Fibroblast of skin of back (primary cell): Measurements from ENCODE around the gene MBOAT7. TPM values are rescaled to one million over a fixed set of nuclear protein-coding genes. Genes with fewer than 3 reads are reported as not detected.
"Not testable (repeated sequence)": the region's sequence is repeated elsewhere in the genome, so short reads cannot be mapped to it uniquely, and the experiment has no call there.

ENCODE experiments used
- DNase-seq: peaks from one replicate; pipeline ENCODE4 v3.0.0-alpha.2; 2013
- polyA plus RNA-seq, 2 experiments: library from polyadenylated mRNA; unstranded; fragments of 120-200 nt; gene quantifications; one replicate each; pipeline ENCODE4 v1.2.1, GENCODE V29; 2013; ENCODE audit not compliant: insufficient read length in 2 of 2

MBOAT7 gene, protein sequence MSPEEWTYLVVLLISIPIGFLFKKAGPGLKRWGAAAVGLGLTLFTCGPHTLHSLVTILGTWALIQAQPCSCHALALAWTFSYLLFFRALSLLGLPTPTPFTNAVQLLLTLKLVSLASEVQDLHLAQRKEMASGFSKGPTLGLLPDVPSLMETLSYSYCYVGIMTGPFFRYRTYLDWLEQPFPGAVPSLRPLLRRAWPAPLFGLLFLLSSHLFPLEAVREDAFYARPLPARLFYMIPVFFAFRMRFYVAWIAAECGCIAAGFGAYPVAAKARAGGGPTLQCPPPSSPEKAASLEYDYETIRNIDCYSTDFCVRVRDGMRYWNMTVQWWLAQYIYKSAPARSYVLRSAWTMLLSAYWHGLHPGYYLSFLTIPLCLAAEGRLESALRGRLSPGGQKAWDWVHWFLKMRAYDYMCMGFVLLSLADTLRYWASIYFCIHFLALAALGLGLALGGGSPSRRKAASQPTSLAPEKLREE
- polyA plus RNA-seq (2013, experiment 1 of 2; ENCODE audit: insufficient read length) = 105 TPM
- 55.9 TPM for polyA plus RNA-seq (2013, experiment 2 of 2; ENCODE audit: insufficient read length)

DNA sequence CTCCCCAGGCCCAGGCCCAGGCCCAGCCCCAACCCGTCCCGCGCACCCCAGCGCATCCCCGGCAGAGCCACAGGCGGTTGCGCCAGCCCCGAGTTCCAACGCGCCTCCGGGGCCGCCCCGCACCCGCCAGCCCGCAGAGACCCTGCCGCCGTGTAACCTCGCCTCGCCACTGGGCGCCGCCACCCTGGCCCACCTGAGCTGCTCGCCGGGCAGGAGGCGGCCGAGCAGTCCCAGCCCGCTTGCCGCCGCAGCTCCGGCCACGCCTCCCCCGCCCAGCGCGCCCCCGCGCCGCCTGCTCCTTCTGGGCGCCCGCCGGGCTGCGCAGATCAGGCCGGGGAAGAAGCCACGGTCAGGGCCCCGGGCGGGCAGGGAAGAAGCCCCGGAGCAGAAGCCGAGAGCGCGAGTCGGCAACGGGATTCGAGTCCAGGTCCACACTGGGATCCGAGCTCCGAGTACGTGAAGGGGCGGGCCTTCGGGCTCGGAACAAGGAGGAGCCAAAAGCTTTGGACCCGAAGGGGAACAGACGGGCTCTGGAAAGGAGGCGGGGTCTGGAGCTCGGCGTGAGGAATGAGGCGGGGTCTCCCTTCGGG is at the start of gene MBOAT7:
Gene MBOAT7, minus strand, starts transcription at position 436 of the 590 bp plus-strand sequence. CDS start 1,072 bp downstream, outside the sequence.
- DNase-seq = no peak

DNA sequence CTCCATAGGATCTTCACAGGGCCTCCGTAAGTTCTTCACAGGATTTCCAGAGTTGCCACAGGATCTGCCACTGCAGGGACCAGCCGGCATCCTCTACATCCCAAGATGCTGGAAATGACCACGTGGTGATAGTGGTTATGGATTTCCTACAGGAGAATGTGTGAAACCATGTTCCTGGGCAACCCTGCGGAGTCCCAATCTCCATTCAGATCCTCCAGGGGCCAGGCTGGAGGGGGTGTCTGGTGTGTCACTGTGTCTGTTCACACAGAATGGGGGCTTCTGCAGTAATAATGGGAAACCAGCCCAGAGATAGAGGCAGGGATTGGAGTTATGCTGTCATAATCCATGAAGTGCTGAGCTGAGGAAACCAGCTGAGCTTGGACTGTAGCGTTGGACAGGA is 44.6 kb upstream of the MBOAT7 start:
- no peak for DNase-seq

DNA sequence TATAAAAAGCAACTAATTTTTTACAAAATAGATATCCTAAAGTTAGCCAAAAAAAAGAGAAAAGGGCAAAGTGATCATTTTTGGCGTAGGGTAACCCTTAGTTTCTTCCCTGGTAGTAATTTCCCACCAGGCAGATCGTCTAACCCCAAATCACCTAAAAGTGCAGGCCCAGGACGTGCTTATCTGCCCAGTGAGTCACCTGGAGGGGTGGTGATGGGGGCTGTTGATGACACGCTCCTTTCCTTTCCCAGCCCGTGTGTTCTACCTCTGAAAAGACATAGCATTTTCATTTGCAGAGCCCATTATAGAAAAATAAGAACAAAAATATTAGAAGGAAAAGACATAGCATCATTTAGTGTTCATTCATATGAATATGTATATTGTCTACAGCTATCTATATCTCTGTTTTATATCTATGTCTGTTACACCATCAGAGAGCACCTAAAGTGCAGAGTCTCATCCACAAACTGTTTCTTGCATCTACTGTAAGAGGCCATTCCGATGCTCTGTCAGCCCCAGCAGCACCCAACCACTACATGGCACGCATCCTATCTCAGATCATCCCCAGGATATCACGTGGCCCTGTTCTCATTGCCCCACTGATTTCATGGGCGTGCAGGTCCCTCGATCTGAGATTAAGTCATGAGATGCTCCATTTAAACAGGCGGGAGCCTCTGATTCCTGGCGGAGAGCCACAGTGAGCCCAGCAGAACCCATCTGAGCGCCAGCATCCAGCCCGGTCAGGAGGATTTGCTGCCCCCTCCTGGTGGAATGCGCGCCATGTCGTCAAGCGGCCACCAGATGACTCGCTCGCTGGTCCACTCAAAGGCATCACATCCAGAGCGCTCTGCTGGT is 41.9 kb upstream of the MBOAT7 start:
- peak; percentile 71 for DNase-seq

DNA sequence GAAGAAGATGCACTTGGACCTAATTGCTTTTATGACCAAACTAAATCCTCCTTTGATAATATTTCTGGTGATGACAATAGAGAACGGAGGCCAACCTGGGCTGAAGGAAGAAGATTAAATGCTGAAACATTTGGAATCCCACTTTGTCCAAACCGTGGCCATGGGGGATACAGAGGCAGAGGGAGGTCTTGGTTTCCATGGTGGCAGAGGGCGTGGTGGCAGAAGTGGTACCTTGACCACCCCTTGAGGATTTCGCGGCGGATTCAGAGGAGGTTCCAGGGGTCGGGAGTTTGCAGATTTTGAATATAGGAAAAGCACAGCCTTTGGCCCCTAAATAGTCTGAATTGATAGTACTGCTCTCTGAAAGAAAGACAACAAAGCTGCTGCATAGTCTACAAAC is 40.7 kb upstream of the MBOAT7 start:
- DNase-seq = no peak

DNA sequence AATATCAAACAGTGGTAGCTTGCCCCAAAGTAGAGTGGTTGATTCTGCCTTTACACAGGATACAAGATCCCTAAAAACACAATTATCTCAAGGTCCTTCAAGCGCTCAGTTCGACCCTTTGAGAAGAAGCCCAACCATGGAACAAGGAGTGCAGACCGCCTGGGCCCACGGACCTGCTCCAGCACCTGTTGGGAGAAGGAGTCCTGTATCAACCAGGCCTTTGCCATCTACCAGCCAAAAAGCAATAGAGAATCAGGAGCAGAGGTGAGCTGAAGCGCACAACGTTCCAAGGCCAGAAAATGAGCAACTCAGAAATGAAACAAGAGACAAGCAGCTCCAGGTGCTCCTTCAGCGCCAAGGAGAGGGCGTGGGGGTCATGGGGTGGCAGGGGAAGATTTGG is 39.8 kb upstream of the MBOAT7 start:
- no peak for DNase-seq

DNA sequence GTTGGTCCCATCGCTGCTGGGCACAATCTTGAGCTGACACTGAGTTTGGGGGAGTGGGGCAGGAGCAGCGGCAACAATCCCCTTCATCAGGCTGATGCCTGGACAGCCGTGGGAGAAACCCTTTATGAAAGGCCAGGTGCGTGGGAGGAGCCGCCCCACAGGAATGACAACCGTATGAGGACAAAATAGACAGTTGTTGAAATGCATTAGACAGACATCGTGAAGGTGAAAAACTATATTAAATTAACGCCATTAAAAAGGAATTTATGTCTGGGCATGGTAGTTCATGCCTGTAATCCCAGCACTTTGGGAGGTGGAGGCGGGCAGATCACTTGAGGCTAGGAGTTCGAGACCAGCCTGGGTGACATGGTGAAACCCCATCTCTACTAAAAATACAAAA is 35.2 kb upstream of the MBOAT7 start:
- DNase-seq = not testable (repeated sequence)

DNA sequence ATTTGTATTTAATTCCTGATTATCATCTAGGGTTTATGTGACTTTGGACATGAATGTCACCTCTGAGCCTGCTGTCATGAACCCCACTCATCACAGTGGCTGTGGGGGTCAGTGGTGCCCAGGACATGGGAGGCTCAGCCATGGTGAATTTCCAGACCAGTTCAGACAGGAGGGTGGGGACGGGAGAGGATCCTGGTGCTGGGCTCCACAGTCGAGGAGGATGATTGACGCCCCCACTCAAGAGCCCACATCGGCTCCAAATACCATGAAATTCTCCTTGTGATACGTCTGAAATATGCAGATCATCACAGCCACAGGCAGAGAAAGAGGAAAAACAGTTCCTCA is 34.5 kb upstream of the MBOAT7 start:
- not testable (repeated sequence) for DNase-seq

DNA sequence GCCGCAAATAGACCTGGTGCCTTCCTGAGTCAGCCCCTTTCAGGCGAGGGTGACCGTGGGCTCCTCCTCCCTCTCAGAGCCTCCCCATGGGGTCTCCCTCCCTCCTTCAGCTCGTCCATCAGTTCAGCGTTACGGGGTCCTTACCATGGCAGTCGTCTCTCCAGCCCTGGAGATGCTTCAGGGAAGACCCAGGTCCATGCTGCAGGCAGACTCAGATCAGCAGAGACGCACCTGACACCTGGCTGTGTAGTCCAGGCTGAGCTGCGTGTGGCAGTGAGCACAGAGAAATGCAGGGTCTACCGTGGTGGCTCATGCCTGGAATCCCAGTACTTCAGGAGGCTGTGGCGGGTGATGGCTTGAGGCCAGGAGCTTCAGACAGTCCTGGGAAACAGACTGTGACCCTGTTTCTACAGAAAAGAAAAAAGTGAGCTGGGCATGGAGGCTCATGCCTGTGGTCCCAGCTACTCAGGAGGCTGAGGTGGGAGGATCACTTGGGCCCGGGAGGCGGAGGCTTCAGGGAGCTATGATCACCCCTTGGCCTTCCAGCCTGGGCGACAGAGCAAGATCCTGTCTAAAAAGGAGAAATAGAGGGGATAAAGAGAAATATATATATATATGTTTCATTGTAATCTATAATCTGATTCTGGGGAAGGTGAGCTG is 34.0 kb upstream of the MBOAT7 start:
- not testable (repeated sequence) for DNase-seq

DNA sequence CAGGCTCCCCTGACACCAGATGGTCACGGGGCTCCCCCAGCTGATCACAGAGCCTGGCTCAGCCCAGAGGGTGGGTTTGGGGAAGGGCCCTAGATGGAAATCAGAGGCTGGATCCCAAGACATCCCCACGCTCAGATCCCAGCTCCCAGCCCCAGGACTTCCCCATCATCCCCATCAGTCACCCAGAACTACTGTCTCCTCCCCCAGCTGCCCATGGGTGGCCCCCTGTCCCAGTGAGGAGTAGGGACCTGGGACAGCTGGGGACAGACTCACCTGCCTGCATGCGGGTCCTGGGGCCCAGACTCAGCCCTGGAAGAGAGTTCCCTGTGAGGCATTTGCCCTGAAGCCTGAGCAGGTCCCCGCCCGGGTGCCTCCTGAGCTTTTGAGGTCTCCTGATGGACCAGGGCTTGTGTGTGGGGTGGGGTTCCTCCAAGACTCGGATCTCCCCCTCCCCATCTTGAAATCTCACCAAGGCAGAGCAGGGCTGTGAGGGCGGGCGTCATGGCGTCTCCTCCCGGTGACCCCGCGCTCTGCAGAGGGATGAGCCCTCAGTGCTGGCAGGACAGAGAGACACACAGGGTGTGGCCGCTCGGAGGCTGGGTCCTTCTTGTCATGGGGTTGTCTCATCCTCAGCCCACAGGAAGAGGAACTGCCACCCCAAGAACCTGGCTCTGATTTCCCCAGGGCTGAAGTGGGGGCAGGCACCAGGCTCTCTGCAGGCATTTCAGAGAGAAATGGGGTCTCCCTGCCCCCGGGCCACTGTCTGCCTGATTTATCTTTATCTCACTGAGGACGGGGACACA is 33.3 kb upstream of the MBOAT7 start, which contains the start of gene LILRB3:
Gene LILRB3, minus strand, starts transcription at position 534 of the 803 bp plus-strand sequence. Its CDS starts 31 bp downstream, at position 503.
- not testable (repeated sequence) for DNase-seq

DNA sequence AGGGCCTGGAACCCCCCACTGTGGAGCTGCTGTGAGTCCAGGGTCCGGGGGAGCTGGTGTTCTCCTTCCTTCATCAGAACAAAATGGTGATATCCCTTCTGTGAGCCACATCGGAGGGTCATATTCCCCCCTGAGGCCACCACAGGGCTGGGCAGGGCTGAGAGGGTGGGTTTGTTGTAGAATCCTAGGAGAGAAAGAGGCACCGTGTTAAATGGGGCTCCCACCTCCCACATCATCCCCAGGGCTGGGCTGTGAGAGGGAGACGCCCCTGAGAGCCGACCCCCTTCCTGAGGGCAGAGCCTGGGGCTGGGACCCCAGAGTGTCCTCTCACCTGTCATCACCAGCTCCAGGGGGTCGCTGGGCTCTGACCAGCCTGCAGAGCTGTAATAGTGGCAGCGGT is 32.6 kb upstream of the MBOAT7 start:
- DNase-seq = not testable (repeated sequence)

DNA sequence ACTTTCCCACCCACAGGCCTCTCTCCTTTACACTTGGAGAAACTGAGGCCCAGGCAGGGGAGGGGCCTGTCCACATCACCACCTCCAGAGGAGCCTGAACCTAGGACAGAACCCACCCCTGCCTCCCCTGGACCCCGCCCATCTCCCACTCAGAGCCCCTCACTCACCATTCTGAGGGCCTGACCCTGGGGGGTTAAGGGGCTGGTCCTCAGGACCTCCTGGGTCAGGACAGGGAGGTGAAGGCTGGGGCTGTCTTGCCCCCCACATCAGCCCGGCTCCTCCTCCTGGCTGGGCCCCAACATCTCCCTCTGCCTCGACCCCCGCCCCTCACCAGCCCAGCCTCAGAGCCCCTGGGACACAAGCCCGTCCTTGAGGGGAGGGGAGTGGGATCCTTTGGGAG is 30.3 kb upstream of the MBOAT7 start:
- not testable (repeated sequence) for DNase-seq

DNA sequence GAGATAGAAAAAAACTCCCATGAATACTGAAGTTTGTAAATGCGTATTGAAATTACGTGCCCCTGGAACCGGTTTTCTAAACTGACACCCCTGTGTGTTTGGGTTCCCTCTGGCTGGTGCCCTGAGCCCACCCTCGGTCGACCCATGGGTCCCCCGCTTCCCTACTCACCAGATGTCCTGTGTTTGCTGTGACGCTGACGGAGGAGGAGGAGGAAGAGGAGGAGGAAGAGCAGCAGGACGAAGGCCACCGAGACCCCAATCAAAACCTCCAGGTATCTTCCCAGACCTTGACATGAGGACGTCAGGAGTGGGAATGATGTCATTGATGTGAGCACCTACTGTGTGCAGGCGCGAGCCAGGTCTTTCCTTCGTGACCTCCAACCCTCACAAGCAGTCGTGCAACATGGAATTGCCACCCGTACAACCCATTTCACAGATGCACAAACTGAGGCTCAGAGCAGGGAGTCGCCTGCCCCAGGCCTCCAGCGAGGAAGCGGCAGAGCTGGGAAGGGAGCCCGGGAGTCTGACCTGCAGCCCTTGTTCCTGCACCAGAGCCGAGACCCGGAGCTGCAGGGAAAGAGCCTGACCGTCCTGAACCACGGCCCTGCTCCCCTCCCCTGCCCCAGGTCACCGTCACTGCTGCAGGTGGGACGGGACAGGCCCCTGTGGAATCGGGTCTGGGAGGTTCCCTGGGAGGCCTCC is 29.7 kb upstream of the MBOAT7 start:
- DNase-seq = no peak

DNA sequence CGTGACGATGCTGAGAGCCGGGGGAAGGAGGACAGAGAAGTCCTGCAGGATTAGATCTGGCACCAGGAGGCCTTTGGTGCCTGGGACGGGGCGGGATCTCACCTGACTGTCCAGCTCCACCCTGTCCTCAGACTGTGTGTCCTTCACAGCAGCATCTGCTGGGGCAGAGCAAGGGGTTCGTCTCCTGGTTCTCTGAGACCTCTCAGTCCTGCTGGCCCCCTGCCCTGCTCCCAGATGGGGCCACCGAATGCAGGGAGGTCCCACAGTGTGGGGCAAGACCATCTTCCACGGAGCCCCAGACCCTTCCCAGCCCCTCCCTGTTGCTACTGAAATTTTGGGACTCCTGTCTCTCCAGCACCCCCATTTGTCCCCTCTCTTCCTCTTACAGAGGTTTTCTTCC is 28.9 kb upstream of the MBOAT7 start:
- DNase-seq = no peak

DNA sequence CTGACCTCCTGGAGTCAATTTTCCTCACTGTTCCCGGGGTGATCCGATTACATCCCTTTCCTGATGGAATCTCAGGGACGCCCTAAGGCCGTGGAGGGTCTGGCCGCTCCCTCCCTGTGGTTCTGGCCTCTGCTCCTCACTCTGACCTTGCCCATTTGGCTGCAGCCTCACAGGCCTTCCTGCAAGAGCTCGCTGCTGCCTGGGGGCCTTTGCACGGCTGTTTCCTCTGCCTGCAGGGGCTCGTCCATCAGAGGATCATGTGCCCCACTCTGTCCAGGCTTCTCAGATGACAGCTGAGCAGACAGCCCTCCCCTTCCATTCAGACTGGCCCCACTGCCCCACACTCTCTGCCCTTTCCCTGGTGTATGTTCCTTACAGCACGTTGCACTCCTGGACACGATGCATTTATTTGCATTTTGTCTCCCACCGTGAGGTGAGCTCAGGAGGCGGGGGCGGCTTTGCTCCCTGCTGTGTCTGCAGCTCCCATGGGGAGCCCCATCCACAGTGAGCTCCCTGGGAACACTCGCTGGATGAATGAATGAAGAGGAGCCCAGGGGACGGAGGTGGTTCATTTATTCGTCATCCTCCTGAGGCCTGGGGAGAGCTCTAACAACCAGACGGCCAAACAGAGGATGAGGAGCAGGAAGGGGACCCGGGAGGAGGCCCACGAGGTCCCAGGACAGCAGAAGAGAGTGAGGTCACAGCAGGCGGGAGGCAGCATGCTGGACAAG is 28.3 kb upstream of the MBOAT7 start:
- not testable (repeated sequence) for DNase-seq

DNA sequence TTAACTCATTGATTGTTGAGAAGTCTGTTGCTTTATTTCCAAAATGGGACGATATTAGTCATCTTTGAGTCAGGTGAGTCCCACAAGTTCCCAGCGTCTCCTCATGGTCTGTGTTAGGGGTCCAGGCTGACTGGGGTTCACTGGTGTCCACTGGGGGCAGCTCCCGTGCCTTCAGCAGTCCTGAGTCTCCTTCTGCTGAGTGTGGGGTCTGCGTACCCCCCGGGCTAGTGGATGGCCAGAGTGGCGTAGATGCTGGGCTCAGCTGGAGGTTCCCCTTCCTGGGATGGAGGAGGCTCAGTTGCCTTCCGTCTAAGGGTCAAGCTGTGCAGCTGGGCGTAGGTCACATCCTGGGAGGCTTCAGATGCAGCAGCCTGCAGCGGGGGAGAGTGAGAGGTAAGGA is 27.5 kb upstream of the MBOAT7 start:
- DNase-seq = no peak

DNA sequence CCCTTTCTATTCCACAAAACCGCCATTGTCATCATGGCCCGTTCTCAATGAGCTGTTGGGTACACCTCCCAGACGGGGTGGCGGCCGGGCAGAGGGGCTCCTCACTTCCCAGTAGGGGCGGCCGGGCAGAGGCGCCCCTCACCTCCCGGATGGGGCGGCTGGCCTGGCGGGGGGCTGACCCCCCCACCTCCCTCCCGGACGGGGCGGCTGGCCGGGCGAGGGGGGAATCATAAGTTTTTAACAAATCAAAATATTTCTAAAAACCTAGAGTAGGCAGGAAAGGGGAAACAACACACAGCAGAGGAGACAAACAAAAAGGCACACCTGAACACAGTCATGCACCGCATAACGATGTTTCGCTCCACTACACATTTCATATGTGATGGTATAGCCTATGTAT is 25.4 kb upstream of the MBOAT7 start:
- DNase-seq = not testable (repeated sequence)

DNA sequence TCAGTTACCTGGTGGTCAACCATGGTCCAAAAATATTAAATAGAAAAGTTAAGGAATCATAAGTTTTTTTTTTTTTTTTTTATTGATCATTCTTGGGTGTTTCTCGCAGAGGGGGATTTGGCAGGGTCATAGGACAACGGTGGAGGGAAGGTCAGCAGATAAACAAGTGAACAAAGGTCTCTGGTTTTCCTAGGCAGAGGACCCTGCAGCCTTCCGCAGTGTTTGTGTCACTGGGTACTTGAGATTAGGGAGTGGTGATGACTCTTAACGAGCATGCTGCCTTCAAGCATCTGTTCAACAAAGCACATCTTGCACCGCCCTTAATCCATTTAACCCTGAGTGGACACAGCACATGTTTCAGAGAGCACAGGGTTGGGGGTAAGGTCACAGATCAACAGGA is 24.8 kb upstream of the MBOAT7 start:
- not testable (repeated sequence) for DNase-seq

DNA sequence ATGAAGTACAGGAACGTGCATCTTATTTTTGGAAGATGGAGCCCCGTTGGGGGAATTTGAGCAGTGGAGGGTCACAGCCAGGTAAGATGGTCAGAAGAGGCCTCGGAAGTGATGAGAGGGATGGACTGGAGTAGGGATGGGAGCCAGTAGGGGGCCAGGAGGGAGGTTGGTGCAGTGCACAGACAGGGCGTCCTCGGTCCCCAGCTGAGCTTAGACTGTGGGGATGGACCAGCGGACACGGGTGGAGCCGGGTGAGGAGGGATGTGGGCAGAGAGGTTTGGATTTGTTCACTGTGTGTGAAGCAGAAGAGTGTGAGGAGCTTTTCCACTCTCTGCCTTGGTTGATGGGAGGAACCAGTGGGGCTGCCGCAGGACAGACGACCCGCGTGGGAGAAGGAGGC is 21.9 kb upstream of the MBOAT7 start:
- DNase-seq = no peak

DNA sequence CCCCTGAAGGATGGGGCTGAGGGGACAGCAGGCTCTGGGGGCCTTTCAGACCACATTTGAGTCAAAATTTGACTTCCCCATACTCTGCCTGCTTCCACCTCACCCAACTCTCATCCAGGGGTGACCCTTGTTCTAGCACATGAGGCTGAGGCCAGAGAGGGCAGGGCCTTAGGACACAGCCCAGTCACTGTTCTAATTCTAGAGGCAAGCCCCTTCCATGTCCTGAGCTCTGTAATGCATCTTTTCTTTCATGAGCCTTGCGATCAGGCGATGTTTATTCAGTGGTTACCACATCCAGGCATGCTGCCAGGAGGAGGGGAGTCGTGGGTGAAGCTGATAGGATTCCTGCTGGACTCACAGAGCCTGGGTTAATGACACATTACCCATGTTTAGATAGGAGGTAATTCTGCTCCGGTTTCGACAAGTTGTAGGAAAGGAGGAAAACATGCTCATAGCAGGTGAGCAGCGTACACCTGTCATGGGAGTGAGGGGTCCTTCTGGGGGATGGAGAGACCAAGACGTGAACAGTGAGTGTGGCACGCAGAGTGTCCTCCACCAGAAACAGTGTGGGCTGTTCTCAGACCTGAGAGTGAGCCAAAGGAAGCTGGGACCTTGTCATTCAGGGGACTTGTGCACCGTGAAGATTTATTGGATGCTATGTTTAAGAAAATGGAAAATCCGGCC is 20.6 kb upstream of the MBOAT7 start:
- peak; percentile 97 for DNase-seq
